ENCODE measurements around the gene NHSL2.

NHSL2 gene

DNA sequence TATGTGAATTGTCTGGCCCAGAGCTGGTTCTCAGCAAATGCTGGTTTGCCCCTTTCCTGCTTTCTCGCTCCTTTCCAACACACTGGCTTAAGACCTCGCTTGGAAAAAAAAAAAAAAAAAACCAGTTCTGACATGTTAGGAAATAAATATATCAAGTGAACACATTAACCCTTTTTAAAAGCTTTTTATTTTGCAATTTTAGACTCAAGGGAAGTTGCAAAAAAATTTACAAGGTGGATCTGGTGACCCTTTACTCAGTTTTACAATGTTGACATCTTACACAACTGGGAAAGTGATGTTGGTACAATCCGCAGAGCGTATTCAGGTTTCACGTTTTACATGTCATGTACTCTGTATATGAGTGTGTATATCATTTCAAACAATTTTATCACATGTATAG, 121.0 kb downstream of the NHSL2 start:
- no peak for DNase-seq
- Mint-ChIP-seq H3K36me3 (ENCODE audit: low read depth) (peaks cover 10% of the 10 kb centered on the region), H3K27ac (no peak overlapping the region), H3K9me3 (peaks cover 56% of the 10 kb centered on the region), H3K4me1 (peaks cover 9% of the 10 kb centered on the region), H3K27me3 (ENCODE audit: low read depth, poor library complexity) (no peaks in the 10 kb centered on the region), H3K4me3 (no peak overlapping the region)
- TF ChIP-seq, protein P1, sequence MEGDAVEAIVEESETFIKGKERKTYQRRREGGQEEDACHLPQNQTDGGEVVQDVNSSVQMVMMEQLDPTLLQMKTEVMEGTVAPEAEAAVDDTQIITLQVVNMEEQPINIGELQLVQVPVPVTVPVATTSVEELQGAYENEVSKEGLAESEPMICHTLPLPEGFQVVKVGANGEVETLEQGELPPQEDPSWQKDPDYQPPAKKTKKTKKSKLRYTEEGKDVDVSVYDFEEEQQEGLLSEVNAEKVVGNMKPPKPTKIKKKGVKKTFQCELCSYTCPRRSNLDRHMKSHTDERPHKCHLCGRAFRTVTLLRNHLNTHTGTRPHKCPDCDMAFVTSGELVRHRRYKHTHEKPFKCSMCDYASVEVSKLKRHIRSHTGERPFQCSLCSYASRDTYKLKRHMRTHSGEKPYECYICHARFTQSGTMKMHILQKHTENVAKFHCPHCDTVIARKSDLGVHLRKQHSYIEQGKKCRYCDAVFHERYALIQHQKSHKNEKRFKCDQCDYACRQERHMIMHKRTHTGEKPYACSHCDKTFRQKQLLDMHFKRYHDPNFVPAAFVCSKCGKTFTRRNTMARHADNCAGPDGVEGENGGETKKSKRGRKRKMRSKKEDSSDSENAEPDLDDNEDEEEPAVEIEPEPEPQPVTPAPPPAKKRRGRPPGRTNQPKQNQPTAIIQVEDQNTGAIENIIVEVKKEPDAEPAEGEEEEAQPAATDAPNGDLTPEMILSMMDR (IDR thresholded peaks at IDR 0.05) = no peak

DNA sequence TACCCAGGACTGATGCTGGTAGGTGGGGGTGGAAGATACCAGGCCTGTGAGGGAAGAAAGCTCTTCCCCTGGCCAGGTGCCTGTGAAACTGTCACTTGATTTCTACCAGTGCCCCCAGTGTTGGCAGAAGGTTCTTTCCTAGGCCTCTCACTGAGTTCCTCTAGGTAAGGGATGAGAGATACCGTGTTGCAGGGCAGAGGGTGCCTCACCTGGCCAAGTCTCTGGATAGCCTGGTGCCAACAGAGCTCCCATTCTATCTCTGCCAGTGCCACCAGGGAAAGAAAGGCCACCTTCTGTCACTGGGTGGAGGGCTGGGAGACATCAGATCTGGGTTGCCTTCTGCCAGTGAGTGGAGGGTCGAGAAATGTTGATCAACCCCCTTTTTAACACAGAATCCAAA, 127.0 kb downstream of the NHSL2 start:
- Mint-ChIP-seq H3K27ac (no peak overlapping the region), H3K27me3 (ENCODE audit: low read depth, poor library complexity) (peaks cover 7% of the 10 kb centered on the region), H3K4me3 (no peak overlapping the region), H3K4me1 (peaks cover 26% of the 10 kb centered on the region), H3K9me3 (peaks cover 68% of the 10 kb centered on the region), H3K36me3 (ENCODE audit: low read depth) (peaks cover 13% of the 10 kb centered on the region)
- no peak for DNase-seq
- TF ChIP-seq, protein P1 (IDR thresholded peaks at IDR 0.05) = no peak

DNA sequence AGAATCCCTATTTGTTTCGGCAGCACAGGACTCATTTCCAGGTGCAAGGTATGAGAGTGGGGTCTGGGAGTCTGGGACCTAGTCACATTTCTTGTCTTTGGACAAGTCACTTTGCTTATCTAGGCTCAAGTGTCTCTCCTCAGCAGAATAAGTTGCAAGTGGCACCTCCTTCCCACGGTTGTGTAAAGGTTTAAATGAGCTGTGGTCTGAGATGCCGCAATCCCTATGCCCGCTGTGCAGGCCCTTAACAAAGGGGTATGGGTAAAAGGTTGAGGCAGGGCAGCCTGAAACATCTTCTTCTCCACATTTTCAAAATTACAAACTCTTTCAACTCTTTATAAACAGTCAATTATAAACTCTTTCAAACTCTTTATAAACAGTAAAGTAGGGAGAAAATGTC, 127.4 kb downstream of the NHSL2 start:
- Mint-ChIP-seq H3K9me3 (peaks cover 65% of the 10 kb centered on the region), H3K27ac (no peak overlapping the region), H3K4me3 (no peak overlapping the region), H3K36me3 (ENCODE audit: low read depth) (peaks cover 13% of the 10 kb centered on the region), H3K27me3 (ENCODE audit: low read depth, poor library complexity) (peaks cover 7% of the 10 kb centered on the region), H3K4me1 (peaks cover 28% of the 10 kb centered on the region)
- no peak for DNase-seq
- TF ChIP-seq, protein P1 (IDR thresholded peaks at IDR 0.05) = no peak

DNA sequence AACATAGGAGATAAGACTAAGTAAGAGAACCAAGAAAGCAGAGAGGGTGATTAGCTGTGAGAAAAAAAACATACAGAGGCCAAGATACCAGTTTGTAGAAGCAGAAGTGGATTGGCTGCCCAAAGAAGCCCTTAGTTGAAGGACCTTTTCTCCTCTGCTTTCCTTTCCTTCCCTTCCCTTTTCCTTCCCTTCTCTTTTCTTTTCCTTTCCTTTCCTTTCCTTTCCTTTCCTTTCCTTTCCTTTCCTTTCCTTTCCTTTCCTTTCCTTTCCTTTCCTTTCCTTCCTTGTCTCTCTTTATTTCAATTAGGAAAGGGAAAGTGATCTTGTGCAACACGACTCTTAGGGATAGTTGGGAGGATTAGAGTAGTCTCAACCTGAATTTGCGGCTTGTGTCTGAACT, 128.2 kb downstream of the NHSL2 start:
- H3K9me3 Mint-ChIP-seq = peaks cover 60% of the 10 kb centered on the region
- peak overlapping the region; percentile 2 for H3K27ac Mint-ChIP-seq
- H3K27me3 Mint-ChIP-seq (ENCODE audit: low read depth, poor library complexity) = peaks cover 7% of the 10 kb centered on the region
- TF ChIP-seq, protein P1 (IDR thresholded peaks at IDR 0.05) = no peak
- peaks cover 34% of the 10 kb centered on the region for H3K4me1 Mint-ChIP-seq
- peaks cover 13% of the 10 kb centered on the region for H3K36me3 Mint-ChIP-seq (ENCODE audit: low read depth)
- H3K4me3 Mint-ChIP-seq = no peak overlapping the region
- no peak for DNase-seq

DNA sequence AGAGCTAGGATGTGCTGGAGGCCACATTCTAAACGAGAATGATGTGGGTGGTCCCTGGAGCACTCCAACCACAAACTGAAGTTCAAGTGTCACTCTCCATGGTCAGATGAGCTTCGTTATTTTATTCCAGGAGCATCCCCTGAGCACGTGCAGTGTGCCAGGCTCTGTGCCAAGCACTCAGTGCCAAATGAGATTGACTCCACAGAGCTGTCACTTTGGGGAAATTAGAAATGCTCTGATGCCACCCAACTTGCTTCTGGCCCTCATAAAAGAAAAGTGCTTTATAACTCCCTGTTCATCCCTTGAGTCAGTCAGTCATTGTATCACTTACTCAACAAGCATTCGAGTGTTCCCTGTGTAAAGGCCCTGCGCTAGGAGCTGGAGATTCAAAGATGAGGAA, 129.9 kb downstream of the NHSL2 start:
- TF ChIP-seq, protein P1 (IDR thresholded peaks at IDR 0.05) = no peak
- DNase-seq = no peak
- peaks cover 60% of the 10 kb centered on the region for H3K9me3 Mint-ChIP-seq
- no peak overlapping the region for H3K27ac Mint-ChIP-seq
- peaks cover 9% of the 10 kb centered on the region for H3K36me3 Mint-ChIP-seq (ENCODE audit: low read depth)
- H3K27me3 Mint-ChIP-seq (ENCODE audit: low read depth, poor library complexity) = peaks cover 7% of the 10 kb centered on the region
- no peak overlapping the region for H3K4me3 Mint-ChIP-seq
- peaks cover 40% of the 10 kb centered on the region for H3K4me1 Mint-ChIP-seq

DNA sequence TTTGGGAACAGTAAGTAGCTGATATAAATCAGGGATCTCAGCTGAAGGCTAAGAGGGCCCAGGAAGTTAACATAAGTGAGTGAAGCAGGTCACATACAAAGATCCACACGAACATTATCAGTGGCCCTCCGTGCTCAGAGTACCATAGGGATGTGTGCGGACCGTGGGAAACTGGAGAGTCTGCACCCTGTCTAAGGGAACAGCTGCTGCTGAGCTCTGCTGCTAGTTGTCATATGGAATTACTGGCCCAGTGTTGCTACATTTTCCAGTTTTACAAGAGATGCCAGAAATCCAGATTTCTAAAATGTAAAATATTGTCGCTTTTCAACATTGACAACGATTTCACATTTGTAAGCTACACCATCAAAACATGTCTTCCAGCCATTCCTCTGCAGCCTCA, 130.5 kb downstream of the NHSL2 start:
- Mint-ChIP-seq H3K4me3 (no peak overlapping the region), H3K36me3 (ENCODE audit: low read depth) (peaks cover 7% of the 10 kb centered on the region), H3K4me1 (peaks cover 47% of the 10 kb centered on the region), H3K27ac (no peak overlapping the region), H3K27me3 (ENCODE audit: low read depth, poor library complexity) (peaks cover 7% of the 10 kb centered on the region), H3K9me3 (peaks cover 60% of the 10 kb centered on the region)
- TF ChIP-seq, protein P1 (IDR thresholded peaks at IDR 0.05) = no peak
- DNase-seq = no peak
